HG02759 (cell line): ENCODE measurements around the gene AFDN.
A peak's percentile ranks its signal among the peaks of the same experiment; 100 is the strongest.

Experiments used
- ATAC-seq: cut with Tn5 transposase; IDR thresholded peaks from one replicate; pipeline ENCODE4 v1.9.1; 2021; ENCODE audit warnings: mild to moderate bottlenecking, moderate library complexity; ENCODE audit not compliant: unreplicated experiment

AFDN gene

GRCh38 chr6:167826896-167827582, at the start of gene AFDN:
AFDN (plus strand) TSS chr6:167826911; CDS start chr6:167827133, 222 bp downstream.
- ATAC-seq, result peak; percentile 45

- ATAC-seq, result no peak
Measured at GRCh38 chr6:167778497-167779128, 48.1 kb upstream of the AFDN start.

- no peak for ATAC-seq
Measured at GRCh38 chr6:167779129-167779992, 47.4 kb upstream of the AFDN start.

DNA sequence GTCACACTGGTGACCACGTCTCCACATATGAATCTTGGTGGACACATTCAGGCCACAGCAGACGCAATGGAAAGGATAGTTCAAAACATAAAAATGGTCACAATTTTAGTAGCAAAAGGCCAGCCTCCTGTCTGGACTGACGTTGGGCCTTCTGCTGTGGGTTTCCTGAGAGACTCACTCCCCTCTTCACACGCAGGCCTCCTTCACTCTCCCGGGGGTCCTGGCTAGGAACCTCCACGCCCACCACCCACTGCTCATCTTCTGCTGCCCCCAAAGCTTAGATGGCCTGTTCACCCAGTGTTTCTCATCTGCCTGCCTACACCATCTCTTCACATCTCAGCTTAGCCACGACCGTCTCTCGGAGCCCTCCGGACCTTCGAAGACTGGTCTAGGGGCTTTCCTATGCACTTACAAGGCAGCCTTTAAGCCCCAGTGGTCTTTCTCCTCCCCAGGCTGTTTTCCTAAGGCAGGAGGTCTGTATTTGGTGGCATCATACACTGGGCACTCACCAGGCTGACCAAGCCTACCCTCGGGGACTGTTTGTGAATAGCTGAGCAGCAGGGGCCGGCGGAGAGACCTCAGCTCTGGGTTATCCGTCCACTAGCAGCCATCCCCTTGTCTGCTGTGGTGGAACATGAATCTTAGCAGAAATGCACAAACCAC, 46.6 kb upstream of the AFDN start:
- no peak for ATAC-seq

GRCh38 chr6:167781066-167781767, 45.5 kb upstream of the AFDN start:
- ATAC-seq, result no peak

GRCh38 chr6:167781868-167782267, 44.8 kb upstream of the AFDN start:
- no peak for ATAC-seq

DNA sequence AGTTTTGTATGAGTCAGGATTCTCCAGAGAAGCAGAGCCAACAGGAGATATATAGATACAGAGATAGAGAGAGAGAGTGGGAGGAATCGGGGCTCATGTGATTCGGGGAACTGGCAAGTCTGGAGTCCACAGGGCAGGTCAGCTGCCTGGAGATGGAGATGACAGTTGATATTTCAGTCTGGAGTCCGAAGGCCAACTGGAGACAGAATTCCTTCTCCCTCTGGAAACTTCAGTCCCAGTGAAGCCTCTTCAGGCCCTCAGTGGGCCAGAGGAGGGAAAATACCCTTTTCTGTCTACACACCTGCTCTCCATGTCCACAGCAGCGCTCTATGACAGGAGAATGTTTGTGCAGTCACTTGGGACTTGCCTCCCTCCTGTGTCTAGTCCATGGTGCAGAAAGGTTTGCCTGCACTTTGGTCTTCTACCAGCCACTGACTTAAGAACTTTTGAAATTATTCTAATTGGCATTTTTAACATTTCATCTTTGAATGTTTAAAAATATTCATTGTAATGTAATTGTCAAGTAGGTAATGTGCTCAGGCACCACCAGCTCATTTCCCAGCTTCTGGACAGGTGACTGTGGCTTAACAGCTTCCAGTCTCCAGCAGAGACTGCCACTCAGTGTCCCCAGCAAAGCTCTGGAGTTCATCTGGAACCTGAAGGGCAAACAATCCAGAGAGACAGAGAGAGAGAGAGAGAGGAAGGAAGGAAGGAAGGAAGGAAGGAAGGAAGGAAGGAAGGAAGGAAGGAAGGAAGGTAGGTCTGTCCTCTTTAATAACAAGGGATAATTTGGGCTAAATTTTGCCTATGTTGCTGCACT, 43.8 kb upstream of the AFDN start:
- ATAC-seq, result no peak

DNA sequence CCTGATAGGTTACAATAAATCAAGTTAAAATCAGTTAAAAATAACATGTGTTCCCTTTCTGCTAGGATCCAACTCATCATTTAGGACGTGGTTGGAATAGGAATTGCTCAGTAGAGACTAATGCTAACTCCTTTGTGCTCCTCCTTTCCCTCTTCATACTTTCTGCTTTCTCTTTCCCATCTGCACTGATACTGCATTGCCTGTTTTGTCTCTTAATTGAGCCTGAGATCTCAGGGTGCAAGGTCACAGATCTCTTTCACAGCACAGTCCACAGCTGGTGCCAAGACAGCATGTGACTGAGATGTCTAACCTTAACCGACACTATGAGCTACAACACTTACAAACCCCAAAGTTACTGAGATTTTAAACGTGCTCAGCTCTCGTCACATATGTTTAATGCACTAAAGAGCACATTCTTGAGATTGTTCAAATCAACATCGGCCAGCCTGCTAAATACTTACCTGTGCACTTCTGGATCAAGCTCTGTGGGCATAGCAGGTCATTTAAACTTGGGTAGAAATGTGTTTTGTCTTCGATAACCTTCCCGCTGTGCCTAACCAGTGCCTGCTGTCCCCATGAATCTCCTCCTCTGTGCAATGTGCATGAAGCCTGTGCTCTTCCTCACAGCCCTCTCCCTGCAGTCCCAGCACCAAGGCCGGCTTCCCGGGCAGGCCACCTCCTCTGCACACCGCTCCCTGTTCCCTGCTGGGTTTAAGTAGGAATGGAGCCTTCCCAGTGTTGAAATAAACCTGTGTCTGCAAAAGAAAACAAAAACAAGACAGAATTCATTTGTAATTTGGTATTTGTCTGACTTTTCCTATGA, 39.6 kb upstream of the AFDN start:
- ATAC-seq, result no peak

- ATAC-seq, result no peak
Measured at GRCh38 chr6:167787896-167788562, 38.7 kb upstream of the AFDN start.

DNA sequence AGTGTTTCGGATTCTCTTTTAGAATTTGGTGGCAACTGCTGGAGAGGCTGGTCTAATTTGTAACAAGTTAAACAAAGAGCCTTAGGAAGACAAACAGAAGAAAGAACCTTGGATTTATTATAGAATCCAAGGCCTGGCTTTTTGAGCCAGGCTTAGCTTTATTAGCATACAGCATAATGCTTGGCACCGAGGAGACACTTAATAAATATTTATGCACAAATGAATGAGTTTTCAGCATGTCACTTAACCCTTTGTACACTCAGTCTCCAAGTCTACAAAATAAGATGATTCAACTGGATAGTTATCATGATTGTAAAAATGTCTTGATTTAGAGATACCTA, 38.2 kb upstream of the AFDN start:
- ATAC-seq, result no peak

- no peak for ATAC-seq
Measured at GRCh38 chr6:167789358-167789757, 37.4 kb upstream of the AFDN start.

DNA sequence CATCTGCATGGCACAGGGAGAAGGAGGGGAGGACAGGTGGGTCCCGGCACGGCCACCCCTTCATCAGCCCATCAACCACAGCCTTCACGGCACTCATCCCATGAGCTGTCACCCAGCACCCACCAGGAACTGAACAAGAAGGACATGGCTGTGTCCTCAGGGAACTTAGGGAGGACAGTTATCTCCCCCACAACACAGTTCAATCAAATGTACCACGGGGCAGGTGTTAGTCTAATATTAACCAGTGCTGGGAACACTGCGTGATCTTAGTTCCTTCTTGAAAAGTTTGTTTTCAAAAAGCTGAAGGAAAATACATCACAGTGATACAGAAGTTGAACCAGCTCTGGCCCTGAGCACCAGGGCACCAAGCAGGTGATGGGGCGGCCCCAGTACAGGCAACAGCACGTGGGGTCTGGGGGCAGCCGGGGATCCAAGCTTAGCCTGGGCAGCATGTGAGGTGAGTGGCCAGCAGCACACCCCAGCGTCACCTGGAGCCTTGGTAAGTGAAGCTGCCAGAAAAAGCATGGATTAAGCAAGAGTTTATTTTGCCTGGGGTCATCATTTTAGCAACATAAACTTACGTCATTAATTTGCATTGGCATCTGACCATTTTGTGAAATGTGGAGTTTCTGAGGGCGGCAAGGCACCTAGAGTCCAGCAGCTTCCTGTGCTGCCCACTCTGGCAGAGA, 35.5 kb upstream of the AFDN start:
- ATAC-seq, result no peak

- ATAC-seq, result no peak
Measured at GRCh38 chr6:167791780-167792478, 34.8 kb upstream of the AFDN start.

GRCh38 chr6:167793421-167793820, 33.3 kb upstream of the AFDN start:
- no peak for ATAC-seq

- ATAC-seq, result no peak
Measured at GRCh38 chr6:167794161-167795157, 32.3 kb upstream of the AFDN start.

DNA sequence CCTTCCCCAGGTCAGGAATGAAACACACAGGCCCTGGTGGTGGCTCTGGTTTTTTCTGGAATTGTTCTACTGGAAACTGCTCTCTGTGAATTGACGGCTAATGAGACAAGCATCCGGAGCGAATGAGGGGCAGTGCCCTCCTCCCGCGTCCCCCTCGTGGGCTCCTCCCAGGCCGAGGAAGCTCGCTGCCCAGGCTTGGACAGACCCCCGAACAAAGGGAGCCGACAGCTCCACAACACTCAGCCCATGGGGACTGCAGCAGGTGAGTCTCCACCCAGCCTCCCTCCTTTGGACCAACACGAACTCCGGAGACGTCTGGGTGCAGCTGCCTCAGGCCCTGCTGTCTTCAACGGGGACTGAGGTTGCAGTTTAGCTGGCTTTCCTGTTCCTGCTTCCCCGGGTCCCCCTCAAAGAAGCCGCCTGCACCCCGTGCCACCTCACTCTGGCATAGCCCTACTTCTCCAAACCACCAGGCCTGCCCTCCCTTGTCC, 31.3 kb upstream of the AFDN start:
- ATAC-seq, result no peak
